GM12878 (cell line): ENCODE data around the gene TCTN1.

Experiments used
- BCL3 ChIP-seq: IDR thresholded peaks from 2 replicates; pipeline ENCODE4 v1.6.1; 2011; ENCODE audit warnings: borderline replicate concordance, low read depth, mild to moderate bottlenecking, moderate library complexity, low read length; ENCODE audit not compliant: insufficient read depth, poor library complexity, severe bottlenecking
- CTCF ChIP-seq, 3 experiments: IDR thresholded peaks in 2 of 3; conservative IDR thresholded peaks in 1 of 3; 2 replicates each; pipeline ENCODE4 v1.5.1; 2011; ENCODE audit warnings: low read depth in 3 of 3, low read length in 3 of 3, mild to moderate bottlenecking in 3 of 3, control low read depth in 2 of 3, moderate library complexity in 2 of 3, inconsistent platforms in 1 of 3, mixed read lengths in 1 of 3; ENCODE audit not compliant: control insufficient read depth in 2 of 3, insufficient read depth in 1 of 3; ENCODE audit errors: extremely low read depth in 1 of 3
- DPF2 ChIP-seq: fragments of 450-650 bp; IDR thresholded peaks from 2 replicates; pipeline ENCODE4 v1.6.1; 2017; ENCODE audit warnings: mild to moderate bottlenecking
- IKZF1 ChIP-seq: fragments of 450-650 bp; conservative IDR thresholded peaks from 2 replicates; pipeline ENCODE4 v1.6.1; 2017; ENCODE audit warnings: antibody characterized with exemption, mild to moderate bottlenecking
- MAX ChIP-seq: IDR thresholded peaks from 2 replicates; pipeline ENCODE4 v1.6.1; 2012; ENCODE audit warnings: low read depth, low read length, improper control_type of control experiment
- PKNOX1 ChIP-seq: fragments of 450-650 bp; IDR thresholded peaks from 2 replicates; pipeline ENCODE4 v1.6.1; 2016; ENCODE audit warnings: mild to moderate bottlenecking
- ZBTB11 ChIP-seq: fragments of 450-650 bp; formaldehyde crosslinking; IDR thresholded peaks from 2 replicates; pipeline ENCODE4 v1.5.0; 2022; ENCODE audit warnings: mild to moderate bottlenecking, missing genetic modification characterization

- TF ChIP-seq DPF2 (no peak), BCL3 (no peak), MAX (no peak), CTCF (IDR thresholded peaks at IDR 0.05 in 2 of 3, conservative IDR thresholded peaks at IDR 0.05 in 1 of 3; ENCODE audit: control insufficient read depth in 2 of 3, extremely low read depth in 1 of 3, insufficient read depth in 1 of 3, low read depth in 3 of 3, low read length in 3 of 3) (no peak), ZBTB11 (CRISPR knock-in tag) (no peak), IKZF1 (no peak), PKNOX1 (no peak)
These were observed 21.1 kb downstream of the TCTN1 start for GRCh38 chr12:110635055-110635454.
